SIG-M5 treated with dmso at 0.1 percent for 504 hours (cell line): ENCODE measurements around the gene ZBTB7C.

ENCODE experiments used
- DNase-seq: peaks from one replicate; lab custom pipeline; 2025; ENCODE audit not compliant: unreplicated experiment; lab: John Stamatoyannopoulos, UW

ZBTB7C gene

DNA sequence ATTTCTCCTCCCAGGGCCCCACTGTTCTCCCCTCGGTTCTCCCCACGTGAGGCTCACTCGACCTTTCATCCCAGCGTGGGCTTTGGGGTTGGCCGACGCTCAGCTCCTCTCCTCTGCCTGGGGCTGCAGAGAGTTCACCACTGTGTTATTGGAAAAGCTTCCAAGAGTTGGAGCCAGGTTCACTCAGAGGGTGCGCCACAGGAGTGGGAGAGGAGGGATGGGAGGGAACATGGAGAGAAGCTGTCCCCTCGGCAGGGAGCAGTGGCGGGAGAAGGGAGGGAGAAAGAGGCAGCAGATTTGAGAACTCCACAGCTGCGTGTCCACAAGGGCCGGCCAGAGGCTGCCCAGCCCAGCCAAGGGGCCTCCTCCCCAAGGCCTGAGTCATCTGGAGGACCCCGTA, 281.6 kb downstream of the ZBTB7C start:
- DNase-seq, result no peak

DNA sequence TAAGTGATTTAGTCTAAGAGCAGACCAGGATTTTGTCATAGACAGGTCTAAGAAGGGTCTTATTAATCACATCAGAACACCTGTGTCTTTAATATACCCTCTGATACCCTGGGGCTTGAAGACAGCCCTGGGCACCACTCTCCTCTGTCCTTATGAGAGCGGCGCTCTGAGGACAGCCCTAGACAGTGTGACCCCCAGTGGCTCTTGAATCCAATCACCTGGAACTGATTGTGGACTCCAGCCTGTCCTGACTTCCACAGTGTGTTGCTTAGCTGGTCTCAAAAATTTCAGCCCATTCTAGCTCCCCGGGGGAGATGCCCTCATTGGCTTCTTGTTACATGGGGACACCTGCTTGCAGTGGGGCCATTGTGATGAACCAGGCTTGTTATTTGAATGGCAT, 282.9 kb downstream of the ZBTB7C start:
- no peak for DNase-seq

DNA sequence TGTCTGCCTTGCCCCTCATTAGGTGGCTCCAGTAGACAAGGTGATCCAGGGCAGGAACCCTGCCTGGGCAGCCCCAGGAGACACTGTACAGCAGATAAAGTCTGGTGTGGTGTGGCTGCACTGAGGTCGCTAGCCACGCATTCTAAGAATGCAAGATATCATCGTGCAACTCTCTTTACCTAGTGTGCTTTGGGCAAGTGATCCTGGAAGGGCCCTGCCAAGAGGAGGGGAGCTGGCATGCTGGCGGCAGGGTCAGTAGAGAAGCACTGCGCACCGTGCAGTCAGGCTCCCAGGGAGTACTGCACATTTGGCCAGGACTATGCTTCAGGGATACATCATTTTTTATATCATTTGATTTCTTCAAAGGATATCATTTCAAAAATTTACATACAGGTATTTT, 283.5 kb downstream of the ZBTB7C start:
- no peak for DNase-seq

DNA sequence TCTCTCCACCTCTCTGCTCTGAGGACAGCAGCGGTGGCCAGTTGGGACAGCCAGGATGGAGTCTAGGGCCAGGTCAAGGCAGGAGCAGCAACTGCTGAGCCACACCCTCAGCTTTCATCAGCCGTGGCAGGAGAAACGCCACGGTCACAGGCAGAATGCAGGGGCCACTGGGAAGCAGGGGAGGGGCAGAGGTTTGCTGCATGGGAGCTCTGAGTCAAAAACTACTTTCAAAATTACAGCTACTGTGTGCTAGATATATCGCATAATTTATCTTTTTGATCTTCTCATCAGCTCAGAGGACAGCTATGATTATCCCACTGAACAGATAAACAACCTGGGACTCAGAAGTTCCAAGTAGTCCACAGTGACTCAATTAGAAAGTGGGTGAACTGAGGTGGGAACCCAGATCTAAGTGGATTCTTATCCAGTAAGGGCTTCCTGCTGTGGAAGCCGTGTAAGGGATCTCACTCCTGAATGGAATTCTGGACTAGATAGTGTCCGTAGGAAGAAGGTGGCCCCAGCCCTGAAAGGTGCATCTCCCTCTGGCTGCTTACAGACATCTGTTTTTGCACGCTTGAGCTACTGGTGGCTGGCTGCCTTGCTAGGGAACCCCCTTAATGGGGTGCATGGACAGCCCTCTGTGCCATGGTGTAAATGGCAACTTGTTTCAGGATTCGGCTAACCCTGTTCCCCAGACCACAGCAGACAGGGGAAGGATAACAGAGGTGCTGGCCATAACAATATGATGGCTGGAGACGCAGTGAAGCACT, 284.1 kb downstream of the ZBTB7C start:
- DNase-seq, result no peak

DNA sequence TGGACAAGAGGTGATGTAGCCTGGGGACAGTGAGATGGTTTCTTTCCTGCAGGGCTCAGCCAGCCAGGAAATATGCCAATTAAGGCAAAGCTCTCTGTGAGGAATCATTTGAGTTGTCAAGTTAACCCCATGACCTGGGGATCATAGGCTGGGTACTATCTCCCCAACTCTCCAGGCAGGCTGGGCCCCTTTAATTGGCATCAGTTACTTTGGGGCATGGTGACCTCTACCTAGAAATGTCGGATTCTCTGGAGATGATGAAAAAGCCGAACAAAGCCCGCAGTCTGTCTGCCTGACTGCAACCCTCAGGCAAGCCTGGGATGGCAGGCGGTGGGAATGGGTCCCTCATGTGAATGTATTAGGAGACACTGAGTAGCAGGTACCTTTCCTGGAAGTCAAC, 285.2 kb downstream of the ZBTB7C start:
- no peak for DNase-seq

DNA sequence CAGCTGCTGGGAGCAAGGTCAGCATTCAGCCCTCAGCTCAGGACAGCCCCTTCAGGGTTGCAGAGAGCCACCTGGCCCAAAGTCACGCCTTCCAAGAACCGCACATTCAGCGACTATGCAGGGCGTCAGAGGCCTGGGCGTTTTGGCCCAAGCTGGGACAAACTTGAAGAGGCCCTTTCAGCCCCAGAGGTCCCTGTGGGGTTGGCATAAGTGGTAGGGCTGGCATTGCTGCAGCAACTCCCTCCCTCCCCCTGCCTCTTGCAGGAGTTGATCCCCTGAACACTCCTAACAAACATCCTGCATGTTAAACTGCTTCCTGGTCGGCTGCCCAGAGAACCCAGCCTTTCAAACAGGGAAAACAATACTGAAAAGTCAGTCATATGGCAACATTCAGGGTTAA, 285.9 kb downstream of the ZBTB7C start:
- DNase-seq, result no peak

DNA sequence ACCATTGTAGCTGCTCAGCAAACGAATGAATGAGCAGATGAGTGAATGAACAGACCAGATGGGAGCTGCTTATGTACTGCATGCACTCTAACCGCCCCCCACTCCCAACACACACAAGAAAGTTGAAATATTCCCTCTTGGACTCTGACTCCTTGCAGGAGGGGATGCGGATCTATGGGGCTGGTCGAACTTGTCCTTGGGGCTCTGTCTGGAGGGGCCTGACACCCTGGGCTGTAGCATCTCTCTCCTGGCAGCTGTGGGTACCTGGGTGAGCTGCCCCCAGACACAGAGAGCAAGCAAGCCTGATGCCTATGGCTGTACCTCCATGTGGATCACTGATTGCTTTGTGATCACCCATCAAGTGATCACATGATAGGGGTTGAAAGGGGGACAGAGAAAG, 286.4 kb downstream of the ZBTB7C start:
- DNase-seq, result no peak

DNA sequence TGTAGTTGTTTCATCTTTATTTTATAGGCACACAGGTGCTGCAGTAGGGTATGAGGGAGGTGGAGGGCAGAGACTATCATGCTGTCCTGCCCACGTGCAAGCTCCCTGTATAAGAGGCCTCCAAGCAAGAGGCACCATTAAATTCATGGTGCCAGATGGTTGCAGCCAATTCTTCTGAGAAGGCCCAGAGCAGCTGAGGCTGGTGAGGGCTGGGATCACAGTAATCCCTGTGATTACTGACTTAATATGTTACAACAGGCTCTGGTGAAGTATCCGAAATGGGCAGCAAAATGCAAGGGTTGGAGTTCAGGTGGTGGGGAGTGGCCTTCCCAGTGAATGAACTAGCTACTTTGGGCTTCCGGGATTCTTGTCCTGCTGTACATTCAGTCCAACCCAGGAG, 286.8 kb downstream of the ZBTB7C start:
- DNase-seq, result no peak

DNA sequence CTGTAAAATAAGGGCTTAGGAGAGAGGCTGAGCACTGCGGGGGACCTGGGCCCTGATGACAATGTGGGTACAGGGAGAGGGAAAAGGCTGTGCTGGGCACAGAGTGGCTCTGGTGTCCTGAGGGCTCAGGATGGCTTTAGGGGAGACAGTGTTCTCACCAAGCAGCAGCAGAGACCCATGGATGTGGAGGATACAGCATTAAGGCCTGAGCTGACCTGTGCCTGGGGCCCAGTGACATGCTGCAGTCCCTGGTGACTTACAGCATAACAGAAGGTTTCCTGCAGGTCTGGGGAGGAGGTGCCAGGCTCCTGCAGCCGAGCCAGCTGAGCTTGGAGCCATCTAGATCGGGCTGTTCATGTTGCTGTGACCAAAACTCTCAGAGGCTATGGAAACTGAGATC, 287.4 kb downstream of the ZBTB7C start:
- no peak for DNase-seq

DNA sequence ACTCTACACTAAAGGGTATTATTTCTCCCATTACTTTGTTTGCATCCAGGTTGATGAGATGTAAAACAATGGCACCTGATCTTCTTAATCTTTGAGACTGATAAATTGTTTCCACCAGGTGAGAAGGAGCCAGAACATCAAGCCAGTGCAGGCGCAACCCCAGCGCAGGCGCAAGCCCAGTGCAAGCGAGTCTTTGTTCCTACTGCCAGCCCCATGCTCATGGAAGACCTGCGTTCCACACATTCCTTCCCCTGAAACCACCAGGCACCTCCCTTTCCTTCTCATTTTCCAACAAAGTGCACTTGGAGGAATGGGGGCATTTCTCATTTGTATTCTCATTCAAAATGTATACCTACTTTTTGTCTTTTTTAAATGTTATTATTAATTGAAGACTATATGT, 290.0 kb downstream of the ZBTB7C start:
- DNase-seq, result no peak

DNA sequence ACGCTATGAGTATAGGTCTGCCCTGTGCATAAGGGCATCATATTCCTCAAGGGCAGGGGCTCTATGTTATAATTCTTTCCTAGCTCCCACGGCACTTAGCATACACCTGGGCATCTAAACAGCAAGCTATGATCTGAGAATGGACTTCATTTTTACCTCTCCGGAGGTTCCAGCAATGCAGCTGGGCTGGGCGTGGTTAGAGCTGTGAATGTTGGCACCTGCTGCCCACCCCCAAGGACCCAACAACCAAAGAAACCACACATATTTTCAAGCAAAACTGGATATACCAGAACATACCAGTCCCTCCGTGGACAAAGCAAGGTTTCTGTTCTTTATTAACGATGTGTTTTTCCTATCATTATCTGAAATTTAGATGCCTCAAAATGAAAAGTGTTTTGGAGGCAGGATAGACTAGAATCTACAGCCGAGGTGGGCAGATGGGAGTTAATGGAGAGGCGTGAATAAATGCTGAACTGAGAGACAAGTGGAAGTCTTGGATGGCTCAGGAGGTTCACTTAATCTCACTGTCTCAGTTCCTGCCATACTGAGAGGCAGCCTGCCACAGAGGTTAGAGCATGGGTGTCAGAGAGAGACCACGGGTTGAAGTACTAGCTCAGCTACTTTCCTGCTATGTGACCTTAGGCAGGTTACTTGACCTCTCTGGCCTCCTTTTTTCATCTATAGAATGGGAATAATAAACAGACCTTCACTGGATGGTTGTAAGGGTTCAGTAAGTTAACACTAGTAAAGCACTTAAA, 292.1 kb downstream of the ZBTB7C start:
- no peak for DNase-seq

DNA sequence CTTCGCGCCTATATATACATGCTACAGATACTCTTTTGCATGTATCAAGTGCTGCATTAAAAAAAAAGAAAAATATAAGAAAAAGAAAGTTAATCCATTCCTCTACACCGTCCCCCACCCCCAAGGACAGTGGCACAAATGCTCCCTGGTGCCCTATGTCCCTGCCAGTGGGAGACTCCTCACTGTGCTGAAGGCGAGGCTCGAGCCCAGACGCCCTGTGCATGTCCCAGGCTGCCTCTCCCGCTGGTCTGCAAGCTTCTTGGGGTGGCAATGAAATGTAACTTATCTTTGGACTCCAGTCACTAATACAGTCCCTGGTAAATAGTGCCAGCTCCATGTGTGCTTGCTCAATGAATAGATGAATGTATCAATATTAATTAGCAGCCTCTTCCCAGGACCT, 293.2 kb downstream of the ZBTB7C start:
- no peak for DNase-seq

DNA sequence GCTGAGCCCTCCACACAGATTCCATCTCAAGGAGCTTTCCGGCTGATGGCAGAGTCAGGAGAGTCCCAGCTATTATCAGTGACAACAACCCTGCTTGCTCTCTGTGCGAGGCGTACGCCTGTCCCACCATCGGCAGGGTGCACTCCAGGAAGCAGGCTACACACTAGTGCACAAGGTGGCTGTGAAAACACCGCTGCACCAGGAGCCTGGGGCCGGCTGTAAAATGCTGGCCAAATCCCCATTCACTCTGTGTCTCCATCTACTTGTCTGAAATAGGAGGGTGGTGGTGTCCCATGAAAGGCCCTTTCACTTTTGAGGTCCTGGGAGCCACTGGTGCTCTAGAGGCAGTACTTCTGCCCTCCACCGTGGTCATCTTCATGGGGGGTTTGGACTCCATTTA, 295.5 kb downstream of the ZBTB7C start:
- no peak for DNase-seq

DNA sequence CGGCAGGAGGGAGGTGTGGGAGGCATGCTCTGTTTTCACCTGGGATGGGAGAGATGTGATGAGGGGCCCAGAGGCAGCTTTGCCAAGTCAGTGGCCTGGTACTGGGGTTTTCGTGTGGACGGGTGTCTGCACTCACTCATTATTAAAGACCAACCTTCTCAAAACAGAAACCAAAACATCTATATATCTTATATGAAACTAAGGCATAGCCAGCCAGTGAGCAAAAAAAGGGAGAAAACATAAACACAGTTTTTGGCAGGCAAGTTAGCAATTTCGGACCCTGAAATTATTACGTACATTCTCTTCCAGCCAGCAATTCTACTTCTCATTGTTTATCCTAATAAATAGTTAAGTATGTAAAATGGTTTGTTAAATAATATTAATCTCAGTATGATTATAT, 297.6 kb downstream of the ZBTB7C start:
- no peak for DNase-seq

DNA sequence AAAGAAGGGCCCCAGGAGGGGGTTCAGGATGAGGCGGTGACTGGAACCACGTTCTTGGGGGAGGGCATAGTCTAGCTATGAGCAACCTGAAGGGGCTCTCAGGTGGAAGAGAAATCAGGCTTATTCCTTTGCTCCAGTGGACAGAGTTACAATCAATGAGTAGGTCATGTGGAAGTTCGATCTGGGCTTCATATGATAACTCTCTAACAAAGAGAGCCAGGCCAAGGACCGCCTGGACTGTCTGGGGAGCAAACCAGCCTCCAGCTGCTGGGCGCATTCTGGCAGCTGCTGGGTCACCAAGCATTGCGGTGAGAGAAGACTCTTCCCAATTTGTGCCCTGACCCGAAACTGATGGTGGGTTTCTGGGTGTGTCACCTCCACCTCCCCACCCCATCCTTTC, 298.4 kb downstream of the ZBTB7C start:
- DNase-seq, result no peak

DNA sequence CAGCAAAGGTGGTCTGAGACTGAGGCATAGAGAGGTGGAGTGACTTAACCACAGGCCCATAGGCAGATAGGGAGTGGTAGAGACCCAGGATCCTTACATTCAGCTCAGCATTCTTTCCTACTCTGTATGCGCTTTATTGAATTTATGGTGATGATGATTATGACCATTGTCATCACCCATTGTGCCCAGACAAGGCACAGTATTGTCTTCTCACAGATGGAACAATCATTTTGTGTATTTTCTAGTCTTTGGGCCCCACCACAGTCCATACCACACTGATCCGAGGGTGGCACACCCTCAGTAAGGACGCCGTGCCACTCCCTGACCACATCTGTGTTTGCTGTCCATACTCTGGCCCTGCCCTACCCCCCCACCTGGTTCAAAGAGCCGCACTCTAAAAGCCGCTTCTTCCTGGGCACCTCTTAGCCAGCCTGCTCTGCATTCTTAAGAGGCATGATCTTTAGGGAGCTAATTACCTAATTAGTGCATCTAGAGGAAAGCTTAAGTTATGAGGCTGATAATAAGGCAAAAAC, 299.2 kb downstream of the ZBTB7C start:
- no peak for DNase-seq

DNA sequence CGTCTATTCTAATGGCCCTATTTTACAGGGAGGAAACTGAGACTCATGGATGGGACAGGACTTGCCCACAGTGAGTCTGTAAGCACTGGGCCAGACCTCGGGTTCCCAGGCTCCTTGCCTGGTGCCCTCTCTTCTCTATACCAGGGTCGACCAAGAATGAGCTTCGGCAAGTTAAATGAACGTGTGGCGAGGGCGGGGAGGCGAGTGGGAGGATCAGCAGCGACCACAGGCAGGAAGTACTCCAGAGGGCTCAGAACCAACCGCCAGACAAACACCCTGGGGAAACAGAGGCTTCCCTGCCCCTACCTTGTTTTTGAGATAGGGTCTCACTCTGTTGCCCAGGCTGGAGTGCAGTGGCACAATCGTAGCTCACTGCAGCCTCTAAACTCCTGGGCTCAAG, 301.0 kb downstream of the ZBTB7C start:
- DNase-seq, result no peak

DNA sequence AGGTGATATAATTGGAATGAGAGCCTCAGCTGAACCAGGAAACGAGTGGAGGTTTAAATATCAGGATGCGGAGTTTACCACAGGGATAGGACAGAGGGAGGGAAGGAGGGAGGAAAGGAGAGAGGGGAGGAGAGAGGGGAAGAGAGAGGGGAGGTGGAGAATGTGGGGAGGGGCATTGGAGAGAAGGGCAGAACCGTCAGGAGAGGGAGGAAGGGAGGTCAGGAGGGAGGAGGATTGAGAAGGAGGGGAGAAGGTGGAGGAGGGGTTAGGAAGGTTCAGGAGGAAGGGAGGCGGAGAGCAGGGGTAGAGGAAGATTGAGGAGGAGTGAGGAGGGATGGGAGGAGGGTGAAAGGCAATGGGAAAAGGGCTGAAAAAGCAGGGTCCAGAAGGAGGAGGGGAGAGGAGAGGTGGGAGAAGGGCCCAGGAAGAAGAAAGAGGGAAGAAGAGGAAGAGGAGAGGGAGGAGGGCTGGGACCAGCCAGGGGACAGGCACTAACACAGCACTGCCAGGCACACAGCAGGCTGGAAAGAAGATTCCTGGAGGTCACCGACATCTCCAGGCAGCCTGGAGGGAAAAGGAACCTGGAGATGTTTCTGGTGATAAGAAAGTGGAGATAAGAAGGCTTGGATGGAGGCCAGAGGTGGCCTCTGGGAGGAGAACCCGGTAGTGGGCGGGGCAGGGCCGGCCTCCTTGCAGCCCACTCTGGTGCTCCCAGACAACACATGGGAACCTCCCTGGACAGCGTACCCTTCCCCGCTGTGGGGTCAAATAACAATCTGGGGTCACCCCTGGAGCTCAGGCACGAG, 302.0 kb downstream of the ZBTB7C start:
- DNase-seq, result no peak

DNA sequence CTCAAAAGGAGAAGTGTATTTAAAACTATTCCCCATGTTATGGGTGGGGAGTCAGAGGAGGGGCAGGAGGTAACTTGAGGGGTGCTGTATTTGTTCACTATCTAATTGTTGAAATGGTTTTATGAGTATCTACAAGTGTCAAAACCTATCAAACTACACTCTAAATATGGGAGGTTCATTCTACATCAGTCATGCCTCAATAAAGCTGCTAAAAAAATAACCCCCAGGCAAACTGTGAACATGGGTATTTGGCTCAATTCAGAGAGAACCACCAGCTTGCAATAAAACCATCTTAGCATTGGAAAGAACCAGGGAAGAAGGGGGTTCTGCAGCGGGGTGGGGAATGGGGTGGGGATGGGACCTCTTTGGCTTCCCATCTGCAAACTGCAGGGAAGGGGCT, 302.7 kb downstream of the ZBTB7C start:
- DNase-seq, result no peak

DNA sequence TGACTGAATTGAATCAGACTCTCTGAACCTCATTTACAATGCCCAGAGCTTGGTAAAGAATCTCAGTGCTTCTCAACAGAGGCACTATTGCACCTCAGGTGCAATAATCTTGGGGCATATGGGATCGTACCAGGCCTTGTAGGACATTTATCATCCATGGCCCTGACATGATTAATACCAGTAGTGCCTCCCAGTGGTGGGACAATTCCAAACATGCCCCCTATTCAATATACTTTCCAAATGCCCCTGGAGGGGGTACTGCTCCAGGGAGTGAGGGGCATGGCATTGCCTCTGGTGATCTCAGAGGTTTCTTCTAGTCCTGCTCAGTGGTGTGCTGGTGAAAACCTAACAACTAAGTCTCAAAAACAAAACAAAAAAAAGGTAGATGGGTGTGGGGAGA, 303.9 kb downstream of the ZBTB7C start:
- DNase-seq, result no peak

DNA sequence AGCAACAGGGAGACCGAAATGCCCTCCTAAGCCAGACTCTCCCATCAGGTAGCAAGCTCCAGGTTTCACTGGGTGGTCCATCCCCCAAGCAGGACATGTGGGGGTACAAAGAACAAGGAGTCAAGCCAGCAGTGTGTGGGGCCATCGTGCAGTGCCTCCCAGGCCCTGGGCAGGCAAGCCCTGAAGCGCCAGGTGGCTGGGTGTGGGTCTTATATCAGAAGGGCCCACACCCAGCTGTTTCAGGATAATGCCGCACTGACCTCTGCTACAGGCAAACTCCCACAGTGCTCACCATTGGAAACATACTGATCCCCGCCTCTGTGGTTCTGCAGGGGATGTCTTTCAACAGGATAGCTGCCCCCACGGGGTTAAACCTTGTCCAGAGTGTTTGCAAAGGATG, 304.5 kb downstream of the ZBTB7C start:
- DNase-seq, result no peak
